G401 (cell line): ENCODE measurements around the gene FXN. TPM values are rescaled to one million over a fixed set of nuclear protein-coding genes. Genes with fewer than 3 reads are reported as not detected.

Experiments
- total RNA-seq: library from RNA; depleted of rRNA; stranded (reverse); fragments of >200 nt; shearing (Covaris generic); gene quantifications from 2 replicates; pipeline ENCODE4 v1.2.3, GENCODE V29; 2014; rRNA removed

The FXN gene
- total RNA-seq, 1 experiment from 2014 or later, result 29.9 TPM

Other genes with a start within 250 kb of the FXN start
- not detected in 2 replicates for gene PRKACG, start 21.6 kb upstream of the FXN start, total RNA-seq
- 1.7 and 5.1 TPM in 2 replicates for gene TJP2, start 138.5 kb downstream of the FXN start, total RNA-seq